CD4-positive, alpha-beta T cell (primary cell): ENCODE data around the gene LMF1. TPM values are rescaled to one million over a fixed set of nuclear protein-coding genes. Genes with fewer than 3 reads are reported as not detected.

Experiments
- ATAC-seq: fragments of 200-7000 bp; cut with Tn5 transposase; one replicate; pipeline ENCODE4 v1.10.0; 2022; ENCODE audit warnings: mild to moderate bottlenecking; ENCODE audit not compliant: poor library complexity
- CTCF ChIA-PET: fragments of 350-600 bp; sonication (Branson Sonifier 250); formaldehyde crosslinking; loops from one replicate; lab custom pipeline; 2021; ENCODE audit warnings: antibody characterized with exemption, inconsistent platforms; lab: Charles Lee
- POLR2A ChIA-PET: fragments of 350-600 bp; sonication (Branson Sonifier 250); formaldehyde crosslinking; loops from one replicate; lab custom pipeline; 2021; ENCODE audit warnings: antibody characterized with exemption, inconsistent platforms; lab: Charles Lee
- DNase-seq, 14 experiments: peaks; one replicate each; pipeline ENCODE4 v3.0.0-alpha.2; 2013 to 2020; ENCODE audit warnings: mixed read lengths in 2 of 14
- H3K27ac ChIP-seq, 2 donors: one replicate each; pipeline versions ENCODE4 v1.5.1 to v1.7.0; 2013; ENCODE audit warnings: low read length in 2 of 2, low read depth in 1 of 2, mild to moderate bottlenecking in 1 of 2
- H3K27me3 ChIP-seq, 2 experiments: 1 replicate in 1 of 2; 2 replicates in 1 of 2; pipeline versions ENCODE4 v1.6.1 to v1.7.0; 2013; ENCODE audit warnings: low read length in 2 of 2, control low read depth in 1 of 2, mild to moderate bottlenecking in 1 of 2, moderate library complexity in 1 of 2; ENCODE audit not compliant: insufficient read depth in 2 of 2, control insufficient read depth in 1 of 2
- H3K36me3 ChIP-seq: one replicate; pipeline ENCODE4 v1.6.1; 2013; ENCODE audit warnings: low read length, control low read depth; ENCODE audit not compliant: insufficient read depth
- H3K4me1 ChIP-seq: one replicate; pipeline ENCODE4 v1.6.1; 2013; ENCODE audit warnings: low read length, control low read depth; ENCODE audit not compliant: insufficient read depth
- H3K4me3 ChIP-seq: one replicate; pipeline ENCODE4 v1.5.1; 2013; ENCODE audit warnings: mild to moderate bottlenecking, low read length, moderate library complexity
- H3K9me3 ChIP-seq, 2 experiments: 1 replicate in 1 of 2; 2 replicates in 1 of 2; pipeline versions ENCODE4 v1.6.1 to v1.7.0; 2013; ENCODE audit warnings: low read length in 2 of 2, mild to moderate bottlenecking in 2 of 2, control low read depth in 1 of 2, moderate library complexity in 1 of 2; ENCODE audit not compliant: control insufficient read depth in 1 of 2, insufficient read depth in 1 of 2
- H3K27ac Mint-ChIP-seq: one replicate; pipeline ENCODE4 v1.8.0; 2020; ENCODE audit warnings: mixed read lengths
- H3K27me3 Mint-ChIP-seq: one replicate; pipeline ENCODE4 v1.8.0; 2021; ENCODE audit warnings: mixed read lengths
- H3K36me3 Mint-ChIP-seq: one replicate; pipeline ENCODE4 v1.8.0; 2021; ENCODE audit warnings: low read depth, mixed read lengths
- H3K4me1 Mint-ChIP-seq: one replicate; pipeline ENCODE4 v1.8.0; 2021; ENCODE audit warnings: low read depth, mixed read lengths
- H3K4me3 Mint-ChIP-seq: one replicate; pipeline ENCODE4 v1.8.0; 2020; ENCODE audit warnings: mild to moderate bottlenecking, mixed read lengths
- H3K9me3 Mint-ChIP-seq: one replicate; pipeline ENCODE4 v1.8.0; 2020; ENCODE audit warnings: mixed read lengths
- CTCF ChIP-seq: fragments of 200-600 bp; IDR thresholded peaks from one replicate; pipeline ENCODE4 v1.8.0; 2022; ENCODE audit warnings: antibody characterized with exemption, mild to moderate bottlenecking
- intact Hi-C, 2 experiments: fragments of 100-400 bp; cut with DNase I in 1 of 2; cut with micrococcal nuclease in 1 of 2; formaldehyde crosslinking; loops; one replicate each; pipeline versions ENCODE4 v1.15.1 to v1.9.0; 2023 to 2025; cut with DNase I, micrococcal nuclease
- total RNA-seq, 174 experiments: library from RNA in 2 of 174; stranded (reverse) in 2 of 174; gene quantifications; one replicate each; pipeline ENCODE4 v1.2.3 and lab custom pipeline; 2021 to 2026

The LMF1 gene
- total RNA-seq, 2 experiments from 2014 or later: 26.8 to 27.6 TPM

- H3K27ac ChIP-seq: no peak overlapping the region
- H3K4me1 ChIP-seq: no peaks in the 10 kb centered on the region
- no peak overlapping the region for H3K27ac Mint-ChIP-seq
- H3K27me3 ChIP-seq: no peaks in the 10 kb centered on the region
- CTCF ChIA-PET: no interaction called here
- H3K4me3 ChIP-seq: no peak overlapping the region
- peaks cover 0 to 1% of the 10 kb centered on the region in 2 experiments for H3K9me3 ChIP-seq
- ATAC-seq: no peak
- H3K4me3 Mint-ChIP-seq: no peak overlapping the region
- peaks cover 20% of the 10 kb centered on the region for H3K36me3 Mint-ChIP-seq
- H3K4me1 Mint-ChIP-seq: no peaks in the 10 kb centered on the region
- no peak for DNase-seq
- H3K27me3 Mint-ChIP-seq: no peaks in the 10 kb centered on the region
- peaks cover 14% of the 10 kb centered on the region for H3K36me3 ChIP-seq
- intact Hi-C loops: no loop called here
- no peak for TF ChIP-seq CTCF
- no peaks in the 10 kb centered on the region for H3K9me3 Mint-ChIP-seq
- POLR2A ChIA-PET: no interaction called here
Measured at GRCh38 chr16:918068-918467, 52.7 kb downstream of the LMF1 start.

DNA sequence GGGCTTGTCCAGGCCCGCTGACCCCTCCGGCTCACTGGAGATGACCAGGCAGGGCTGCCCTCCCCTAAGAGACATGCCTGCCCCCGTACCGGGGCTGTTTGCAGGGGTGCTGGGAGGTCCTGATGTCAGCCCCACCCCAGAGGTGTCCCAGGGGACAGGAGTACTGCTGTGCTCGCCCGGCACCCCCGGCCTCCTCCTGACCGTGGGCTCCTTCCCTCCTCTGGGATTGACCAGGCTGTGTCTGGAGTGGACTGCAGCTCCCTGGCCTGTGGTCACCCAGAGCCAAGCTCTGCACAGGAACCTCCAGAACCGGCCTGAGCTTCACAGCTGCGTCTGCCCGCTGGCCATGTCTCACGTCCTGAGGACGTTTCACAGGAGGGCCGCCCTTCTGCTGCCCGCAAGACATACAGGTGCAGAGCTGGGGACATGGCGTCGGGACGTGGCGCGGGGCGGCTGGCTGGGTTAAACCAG lies 53.2 kb downstream of the LMF1 start:
- H3K9me3 Mint-ChIP-seq: no peaks in the 10 kb centered on the region
- no peak for DNase-seq
- Histone ChIP-seq H3K9me3 (no peaks in the 10 kb centered on the region), H3K27me3 (no peaks in the 10 kb centered on the region), H3K4me3 (no peak overlapping the region), H3K4me1 (no peaks in the 10 kb centered on the region), H3K27ac (no peak overlapping the region), H3K36me3 (peaks cover 13% of the 10 kb centered on the region)
- H3K36me3 Mint-ChIP-seq: peaks cover 20% of the 10 kb centered on the region
- H3K4me1 Mint-ChIP-seq: no peaks in the 10 kb centered on the region
- no peak for ATAC-seq
- intact Hi-C loops: no loop called here
- CTCF ChIA-PET: no interaction called here
- no peak for TF ChIP-seq CTCF
- POLR2A ChIA-PET: no interaction called here
- no peak overlapping the region for H3K27ac Mint-ChIP-seq
- no peaks in the 10 kb centered on the region for H3K27me3 Mint-ChIP-seq
- no peak overlapping the region for H3K4me3 Mint-ChIP-seq

GRCh38 chr16:916035-916799 lies 54.6 kb downstream of the LMF1 start:
- ChIA-PET CTCF (no interaction called here), POLR2A (no interaction called here)
- Histone ChIP-seq H3K4me3 (no peak overlapping the region), H3K27me3 (no peaks in the 10 kb centered on the region), H3K9me3 (no peaks in the 10 kb centered on the region), H3K4me1 (no peaks in the 10 kb centered on the region), H3K36me3 (peaks cover 5% of the 10 kb centered on the region), H3K27ac (no peak overlapping the region)
- no peak for TF ChIP-seq CTCF
- Mint-ChIP-seq H3K4me3 (no peak overlapping the region), H3K27ac (no peak overlapping the region), H3K4me1 (no peaks in the 10 kb centered on the region), H3K9me3 (no peaks in the 10 kb centered on the region), H3K36me3 (peaks cover 8% of the 10 kb centered on the region), H3K27me3 (no peaks in the 10 kb centered on the region)
- DNase-seq (no peak), ATAC-seq (no peak)
- intact Hi-C loops: no loop called here
